Cardiac fibroblast (primary cell): ENCODE data around the gene CRIM1.

Source experiments
- DNase-seq, 2 donors: peaks; one replicate each; pipeline versions ENCODE4 v3.0.0 to v3.0.0-alpha.2; 2010; ENCODE audit warnings: low read depth in 2 of 2
- H3K4me3 ChIP-seq, 2 donors: replicated peaks in 1 of 2; 1 replicate in 1 of 2; 2 replicates in 1 of 2; pipeline ENCODE4 v1.5.1; 2011; ENCODE audit warnings: low read depth in 2 of 2, low read length in 2 of 2, mild to moderate bottlenecking in 2 of 2, moderate library complexity in 1 of 2
- TF ChIP-seq, protein P1 (sequence below): IDR thresholded peaks from one replicate; pipeline ENCODE4 v1.5.1; 2011; ENCODE audit warnings: low read depth, mild to moderate bottlenecking, low read length, inconsistent platforms

The CRIM1 gene

DNA sequence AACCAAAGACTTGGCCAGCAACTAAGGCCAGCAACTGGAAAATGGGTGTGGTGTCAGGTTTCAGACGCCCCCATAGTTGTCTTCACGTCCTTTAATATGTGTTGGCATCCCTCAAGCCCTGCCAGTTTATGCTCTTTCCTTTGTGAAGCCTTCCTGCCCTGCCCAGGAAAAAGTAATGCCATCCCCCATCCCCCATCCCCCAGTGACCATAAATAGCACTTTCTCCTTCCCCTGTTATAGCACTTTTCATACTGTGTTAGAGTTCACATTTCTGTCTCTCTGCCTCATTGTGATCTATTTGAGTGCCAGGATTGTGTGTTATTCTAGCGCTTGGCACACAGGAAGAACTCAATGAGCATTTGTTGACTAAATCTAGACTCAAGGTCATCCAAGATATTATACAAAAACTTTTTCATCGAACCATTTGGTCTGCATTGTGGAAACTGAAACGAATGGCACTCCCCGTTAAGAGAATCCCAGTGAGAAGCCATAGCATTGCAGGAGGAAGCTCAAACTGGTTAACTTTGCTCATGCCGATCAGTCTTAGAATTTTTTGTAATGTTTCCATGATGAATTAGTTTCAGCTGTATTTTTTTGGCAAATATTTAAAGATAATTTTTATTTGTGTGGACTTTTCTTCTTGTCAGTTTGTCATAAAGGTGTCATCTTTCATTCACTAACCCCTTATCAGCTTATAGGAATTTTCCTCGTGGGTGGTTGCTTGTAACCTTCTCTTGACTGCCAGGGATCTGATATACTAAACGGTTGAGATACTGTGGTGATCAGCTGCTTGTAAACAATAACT, 15.7 kb downstream of the CRIM1 start:
- H3K4me3 ChIP-seq, result no peak overlapping the region
- TF ChIP-seq, protein P1, sequence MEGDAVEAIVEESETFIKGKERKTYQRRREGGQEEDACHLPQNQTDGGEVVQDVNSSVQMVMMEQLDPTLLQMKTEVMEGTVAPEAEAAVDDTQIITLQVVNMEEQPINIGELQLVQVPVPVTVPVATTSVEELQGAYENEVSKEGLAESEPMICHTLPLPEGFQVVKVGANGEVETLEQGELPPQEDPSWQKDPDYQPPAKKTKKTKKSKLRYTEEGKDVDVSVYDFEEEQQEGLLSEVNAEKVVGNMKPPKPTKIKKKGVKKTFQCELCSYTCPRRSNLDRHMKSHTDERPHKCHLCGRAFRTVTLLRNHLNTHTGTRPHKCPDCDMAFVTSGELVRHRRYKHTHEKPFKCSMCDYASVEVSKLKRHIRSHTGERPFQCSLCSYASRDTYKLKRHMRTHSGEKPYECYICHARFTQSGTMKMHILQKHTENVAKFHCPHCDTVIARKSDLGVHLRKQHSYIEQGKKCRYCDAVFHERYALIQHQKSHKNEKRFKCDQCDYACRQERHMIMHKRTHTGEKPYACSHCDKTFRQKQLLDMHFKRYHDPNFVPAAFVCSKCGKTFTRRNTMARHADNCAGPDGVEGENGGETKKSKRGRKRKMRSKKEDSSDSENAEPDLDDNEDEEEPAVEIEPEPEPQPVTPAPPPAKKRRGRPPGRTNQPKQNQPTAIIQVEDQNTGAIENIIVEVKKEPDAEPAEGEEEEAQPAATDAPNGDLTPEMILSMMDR, result no peak
- peak; percentile 45 to 69 for DNase-seq

DNA sequence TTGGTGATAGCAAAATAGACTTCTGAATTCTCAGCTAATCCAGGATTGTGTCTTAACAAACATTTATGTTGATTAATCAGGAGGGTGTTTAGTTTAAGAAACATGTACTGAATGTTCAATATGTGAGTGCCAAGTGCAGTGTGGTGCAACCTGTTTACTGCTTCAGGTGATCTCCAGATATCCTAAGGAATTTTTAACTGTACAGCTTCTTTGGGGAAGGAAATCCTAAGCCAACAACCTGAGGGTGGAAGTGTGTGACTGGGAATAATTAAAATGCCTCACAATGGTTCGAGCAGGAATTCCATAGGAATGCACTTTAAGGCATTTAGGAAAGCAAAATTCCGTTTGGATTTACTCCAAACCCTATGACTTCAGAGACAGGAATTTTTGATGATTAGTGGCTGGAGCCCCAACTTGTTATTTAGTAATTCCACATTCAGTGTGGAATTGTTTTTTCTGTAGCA, 16.4 kb downstream of the CRIM1 start:
- no peak overlapping the region for H3K4me3 ChIP-seq
- DNase-seq, result peak; percentile 83 to 92
- TF ChIP-seq, protein P1, result no peak

DNA sequence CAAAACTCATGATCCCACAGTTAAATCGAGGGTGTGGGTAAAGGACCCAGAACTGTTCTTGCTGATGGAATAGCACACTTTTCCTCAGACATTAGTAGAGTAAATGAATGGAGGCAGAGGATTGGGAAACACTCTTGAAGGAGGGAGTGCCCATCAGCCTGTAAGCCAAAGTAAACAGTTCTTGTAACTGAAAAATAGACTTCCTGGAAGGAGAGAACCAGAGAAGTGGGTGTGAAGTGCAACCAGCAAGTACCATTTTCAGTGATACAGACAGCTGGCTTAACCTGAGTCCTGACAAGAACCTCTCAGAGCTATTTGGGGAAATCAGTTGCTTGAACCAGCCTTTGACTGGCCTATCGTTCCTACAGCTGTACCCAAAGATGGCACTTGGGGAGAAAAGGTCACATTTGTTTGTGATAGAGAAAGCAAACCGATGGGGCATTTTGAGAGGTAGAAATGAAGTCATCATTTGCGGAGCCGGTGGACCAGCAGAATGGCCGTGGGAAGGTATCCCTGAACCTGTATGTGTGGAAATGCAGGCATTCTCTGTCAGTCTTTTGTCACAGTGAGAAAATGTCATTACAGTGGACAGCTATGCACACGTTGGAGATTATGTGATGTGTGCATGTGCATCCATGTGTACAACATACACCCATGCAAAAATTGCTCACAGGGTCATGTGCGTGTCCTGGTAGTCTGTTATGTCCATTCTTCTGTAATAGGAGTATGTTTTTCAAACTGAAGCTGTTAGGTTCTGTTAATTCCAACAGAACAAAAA, 17.8 kb downstream of the CRIM1 start:
- no peak overlapping the region for H3K4me3 ChIP-seq
- peak; percentile 83 to 87 for DNase-seq
- TF ChIP-seq, protein P1, result no peak

DNA sequence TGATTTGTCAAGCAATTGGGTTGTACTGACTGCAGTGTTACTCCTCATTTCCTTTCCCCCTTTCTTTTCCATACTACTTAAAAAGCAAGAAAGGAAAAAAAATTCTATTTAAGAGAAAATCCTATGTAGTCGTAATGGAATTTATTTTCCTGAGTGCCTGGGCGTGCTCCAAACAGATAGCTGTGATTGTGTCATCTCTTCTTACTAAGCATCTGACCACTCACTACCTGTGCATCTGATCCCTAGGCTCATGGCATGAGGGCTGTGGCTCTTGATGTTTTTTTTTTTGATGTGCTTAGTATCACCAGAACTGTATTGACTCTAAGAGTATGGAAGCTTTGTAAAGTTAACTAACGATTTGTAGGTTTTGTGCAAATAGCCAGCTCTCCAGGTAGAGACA, 19.0 kb downstream of the CRIM1 start:
- TF ChIP-seq, protein P1, result no peak
- DNase-seq, result peak in 1 of 2 donors; percentile 46
- H3K4me3 ChIP-seq, result no peak overlapping the region

DNA sequence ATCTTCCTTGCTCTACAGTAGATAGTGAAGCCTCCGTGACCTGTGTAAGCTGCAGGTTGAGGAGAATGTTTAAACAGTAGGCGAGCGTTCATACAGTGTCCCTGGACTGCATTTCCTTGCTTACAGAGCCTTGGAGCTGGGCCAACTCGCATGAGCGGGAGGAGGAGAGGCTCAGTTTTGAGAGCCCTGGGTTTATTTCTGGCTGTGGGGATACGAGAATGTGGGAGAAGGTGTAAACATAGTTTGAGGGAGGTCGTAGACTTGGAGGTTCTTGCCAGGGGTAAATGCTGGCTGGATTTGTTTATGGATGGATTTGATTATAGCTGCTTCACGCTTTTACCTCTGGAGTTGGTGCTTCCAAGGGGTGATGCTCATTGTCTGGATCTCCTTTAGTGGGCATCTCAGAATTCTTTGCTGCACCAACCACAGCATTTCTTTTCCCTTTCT, 20.8 kb downstream of the CRIM1 start:
- no peak overlapping the region for H3K4me3 ChIP-seq
- peak; percentile 59 to 68 for DNase-seq
- TF ChIP-seq, protein P1, result no peak

DNA sequence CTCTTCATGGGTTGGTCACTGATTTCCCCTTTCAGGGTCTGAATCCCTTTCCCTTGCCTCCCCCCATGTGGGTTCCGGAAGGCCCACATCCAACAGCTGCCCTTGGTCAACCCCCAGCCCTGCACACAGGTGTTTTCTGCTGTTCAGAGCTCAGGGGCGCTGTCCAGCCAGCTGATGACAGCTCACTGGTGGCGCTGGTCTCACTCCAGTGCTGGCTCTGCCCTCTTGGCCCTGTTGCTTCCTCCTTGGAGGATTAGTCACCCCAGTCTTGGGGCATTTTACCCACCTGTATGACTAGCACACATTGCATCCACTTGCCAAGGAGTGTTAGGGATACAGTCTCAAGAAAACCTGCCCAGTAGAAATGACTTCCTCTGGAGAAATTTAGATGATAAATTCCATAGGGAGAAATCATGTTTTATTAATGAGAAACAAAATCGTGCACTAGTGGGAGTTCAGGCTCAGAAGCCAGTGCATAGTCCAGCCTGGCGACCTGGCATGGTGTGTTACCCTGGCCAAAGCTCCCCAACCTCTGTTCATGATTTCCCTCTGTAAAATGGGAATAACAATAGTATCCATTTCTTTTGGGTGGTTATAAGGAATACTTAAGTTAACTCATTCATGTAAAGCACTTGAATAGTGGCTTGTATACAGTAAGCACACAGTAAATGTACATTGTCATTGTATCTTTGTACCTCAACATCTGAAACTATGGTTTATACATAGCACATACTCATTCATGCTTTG, 21.6 kb downstream of the CRIM1 start:
- no peak for DNase-seq
- TF ChIP-seq, protein P1, result no peak
- no peak overlapping the region for H3K4me3 ChIP-seq
